HG03139 (cell line): ENCODE results near the gene MFGE8.

Experiments used
- ATAC-seq: cut with Tn5 transposase; IDR thresholded peaks from one replicate; pipeline ENCODE4 v1.9.1; 2021; ENCODE audit not compliant: unreplicated experiment

The MFGE8 gene

DNA sequence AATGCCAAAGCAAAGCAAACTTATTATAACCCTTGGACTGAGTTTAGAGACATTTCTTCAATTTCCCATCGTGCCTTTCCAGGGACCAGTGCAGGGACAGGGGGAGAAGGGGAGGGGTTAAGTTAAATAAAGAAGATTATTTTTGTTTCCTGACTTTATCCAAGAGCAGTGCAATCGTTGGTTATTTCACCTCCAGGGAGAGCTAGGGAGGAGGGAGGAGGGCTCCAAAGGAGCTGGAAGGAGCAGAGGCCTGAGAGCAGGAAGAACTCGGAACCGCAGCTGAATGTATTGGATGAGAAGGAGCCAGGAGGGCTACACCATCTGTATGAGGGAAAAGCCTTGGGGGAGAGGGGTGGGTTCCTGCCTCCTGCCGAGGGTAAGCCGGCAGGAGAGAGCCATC is 38.5 kb downstream of the MFGE8 start:
- no peak for ATAC-seq

GRCh38 chr15:88874275-88874674 is 38.9 kb downstream of the MFGE8 start:
- no peak for ATAC-seq

GRCh38 chr15:88873786-88874185 is 39.4 kb downstream of the MFGE8 start:
- ATAC-seq = no peak

GRCh38 chr15:88872706-88873105 is 40.5 kb downstream of the MFGE8 start:
- ATAC-seq = no peak

- ATAC-seq = no peak
These were observed 41.1 kb downstream of the MFGE8 start for GRCh38 chr15:88872106-88872505.

- ATAC-seq = no peak
These were observed 41.9 kb downstream of the MFGE8 start for GRCh38 chr15:88871313-88871712.

DNA sequence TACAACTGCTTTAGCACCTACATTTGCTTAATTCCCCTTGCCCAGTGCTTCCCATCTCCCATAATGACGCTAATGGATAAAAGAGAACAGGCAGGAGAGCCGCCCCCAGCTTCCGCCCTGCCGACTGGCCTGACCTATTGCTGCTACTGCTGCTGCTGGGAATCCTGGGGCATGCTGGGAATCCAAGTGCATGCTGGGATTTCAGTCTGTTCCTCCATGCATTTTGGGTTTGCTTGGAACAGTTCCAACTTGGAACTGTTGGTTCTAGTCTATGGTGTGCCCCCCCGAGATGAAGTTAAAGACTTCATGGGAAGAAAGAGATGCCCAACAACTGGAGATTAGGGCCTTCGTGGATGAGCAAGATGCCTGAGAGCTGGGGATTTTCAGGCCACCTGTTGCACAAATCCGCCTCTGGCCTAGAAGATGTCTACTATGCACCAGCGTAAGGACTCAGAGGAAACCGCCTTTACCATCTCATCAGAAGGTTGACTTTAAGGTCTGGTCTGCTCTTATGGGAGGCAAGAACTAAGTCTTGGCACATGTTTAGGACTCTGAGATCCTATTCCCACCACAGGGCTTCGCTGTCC is 46.8 kb downstream of the MFGE8 start:
- no peak for ATAC-seq

- ATAC-seq = no peak
These were observed 47.6 kb downstream of the MFGE8 start for GRCh38 chr15:88865498-88866099.

- no peak for ATAC-seq
These were observed 48.2 kb downstream of the MFGE8 start for GRCh38 chr15:88864861-88865497.

DNA sequence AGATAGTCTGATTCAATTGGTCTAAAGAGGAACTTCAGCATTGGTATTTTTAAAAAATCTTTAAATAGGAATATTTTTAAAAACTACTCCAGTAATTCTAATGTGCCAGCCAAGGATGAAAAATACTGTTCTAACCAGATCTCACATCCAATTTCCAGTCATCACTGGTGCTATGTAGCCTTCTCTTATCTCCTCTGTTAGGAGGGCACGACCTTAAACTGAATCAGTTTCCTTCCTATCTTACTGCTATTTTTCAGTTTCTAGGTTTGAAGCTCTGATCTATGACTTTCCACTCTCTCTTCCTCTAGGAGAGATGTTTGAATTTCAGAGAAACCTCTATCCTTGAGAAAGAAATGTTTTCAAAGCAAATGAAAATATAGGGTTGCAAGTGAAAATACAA is 49.8 kb downstream of the MFGE8 start:
- ATAC-seq = no peak

GRCh38 chr15:88860212-88860611 is 53.0 kb downstream of the MFGE8 start:
- ATAC-seq = no peak

- no peak for ATAC-seq
These were observed 53.6 kb downstream of the MFGE8 start for GRCh38 chr15:88859550-88859949.

DNA sequence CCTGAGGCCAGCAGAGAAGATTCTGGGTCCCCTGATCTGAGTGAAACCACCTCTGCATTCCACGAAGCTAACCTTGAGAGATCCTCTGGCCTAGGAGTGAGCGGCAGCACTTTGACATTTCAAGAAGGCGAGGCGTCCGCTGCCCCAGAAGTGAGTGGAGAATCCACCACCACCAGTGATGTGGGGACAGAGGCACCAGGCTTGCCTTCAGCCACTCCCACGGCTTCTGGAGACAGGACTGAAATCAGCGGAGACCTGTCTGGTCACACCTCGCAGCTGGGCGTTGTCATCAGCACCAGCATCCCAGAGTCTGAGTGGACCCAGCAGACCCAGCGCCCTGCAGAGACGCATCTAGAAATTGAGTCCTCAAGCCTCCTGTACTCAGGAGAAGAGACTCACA is 54.2 kb downstream of the MFGE8 start:
- ATAC-seq = no peak

DNA sequence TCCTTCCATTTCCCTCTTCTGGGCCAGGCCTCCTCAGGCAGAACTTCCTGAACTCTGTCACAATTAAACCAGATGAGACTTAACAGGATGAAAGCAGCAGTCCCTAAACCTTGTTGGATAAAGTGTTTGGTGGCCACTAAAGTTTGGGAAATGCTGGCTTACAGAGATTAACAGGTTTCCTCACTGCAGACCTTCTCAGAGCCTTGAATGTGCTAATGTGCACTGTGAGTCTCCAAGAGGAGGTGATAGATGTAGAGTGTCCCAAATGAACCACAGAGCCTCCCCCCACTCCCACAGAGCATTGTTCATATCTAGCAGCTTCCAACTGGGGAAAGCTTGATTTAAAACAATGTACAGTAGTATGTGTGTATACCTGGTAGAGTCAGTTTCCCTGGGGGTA is 60.7 kb downstream of the MFGE8 start:
- ATAC-seq = no peak

GRCh38 chr15:88849376-88850072 is 63.7 kb downstream of the MFGE8 start:
- no peak for ATAC-seq
